Parathyroid adenoma (tissue), 2 donors: ENCODE measurements around the gene H2BW1.
"Not testable (repeated sequence)": the region's sequence is repeated elsewhere in the genome, so short reads cannot be mapped to it uniquely, and the experiment has no call there.

ENCODE experiments used
- H2AFZ ChIP-seq: fragments of 300-600 bp; sonication (generic); one replicate; pipeline ENCODE4 v1.7.0; 2017; ENCODE audit warnings: antibody characterized with exemption, mild to moderate bottlenecking
- H3K27ac ChIP-seq: fragments of 300-600 bp; sonication (generic); one replicate; pipeline ENCODE4 v1.7.0; 2017
- H3K27me3 ChIP-seq: fragments of 300-600 bp; sonication (generic); one replicate; pipeline ENCODE4 v1.7.0; 2017; ENCODE audit warnings: low read length; ENCODE audit not compliant: control insufficient read depth, insufficient read depth
- H3K36me3 ChIP-seq: fragments of 300-600 bp; sonication (generic); one replicate; pipeline ENCODE4 v1.7.0; 2017; ENCODE audit warnings: low read length; ENCODE audit not compliant: control insufficient read depth, insufficient read depth
- H3K4me1 ChIP-seq: fragments of 300-600 bp; sonication (generic); one replicate; pipeline ENCODE4 v1.7.0; 2017; ENCODE audit warnings: control low read depth
- H3K4me2 ChIP-seq: fragments of 300-600 bp; sonication (generic); one replicate; pipeline ENCODE4 v1.7.0; 2017; ENCODE audit warnings: low read length
- H3K4me3 ChIP-seq: fragments of 300-600 bp; sonication (generic); one replicate; pipeline ENCODE4 v1.7.0; 2017; ENCODE audit warnings: low read depth, low read length
- H3K79me2 ChIP-seq: fragments of 300-600 bp; sonication (generic); one replicate; pipeline ENCODE4 v1.7.0; 2017; ENCODE audit warnings: control low read depth
- H3K9ac ChIP-seq: fragments of 300-600 bp; sonication (generic); one replicate; pipeline ENCODE4 v1.7.0; 2017; ENCODE audit warnings: mild to moderate bottlenecking
- H3K9me3 ChIP-seq: fragments of 300-600 bp; sonication (generic); one replicate; pipeline ENCODE4 v1.7.0; 2017; ENCODE audit warnings: low read length; ENCODE audit not compliant: control insufficient read depth
- TF ChIP-seq, protein P1 (sequence below): fragments of 300-600 bp; sonication (generic); IDR thresholded peaks from one replicate; pipeline ENCODE4 v1.7.0; 2017; ENCODE audit warnings: antibody characterized with exemption, mild to moderate bottlenecking
- donor health status: primary hyperparathyroidism.

Gene H2BW1

DNA sequence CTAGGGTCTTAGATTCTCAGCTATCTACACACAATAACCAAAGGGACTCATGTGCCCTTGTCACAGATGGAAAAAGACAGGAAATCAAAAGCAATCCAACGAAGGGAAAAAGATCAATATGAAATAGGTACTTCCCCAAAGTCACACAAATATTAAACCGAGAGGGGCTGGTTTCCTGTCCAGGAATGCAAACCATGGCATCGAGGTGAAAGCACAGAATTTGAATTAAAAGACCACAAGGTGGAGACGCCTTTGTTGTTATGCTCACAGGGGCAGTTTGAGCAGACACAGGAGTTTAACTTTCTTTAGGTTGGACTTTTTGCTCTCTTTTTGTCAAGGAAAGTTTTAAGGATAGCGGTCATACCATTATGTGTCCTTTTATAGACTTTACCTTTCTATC, 14.3 kb downstream of the H2BW1 start:
- no peak overlapping the region for H3K9ac ChIP-seq
- no peak overlapping the region for H3K4me3 ChIP-seq
- H3K79me2 ChIP-seq: no peaks in the 10 kb centered on the region
- H3K27ac ChIP-seq: no peak overlapping the region
- no peaks in the 10 kb centered on the region for H3K27me3 ChIP-seq
- H3K9me3 ChIP-seq: no peaks in the 10 kb centered on the region
- TF ChIP-seq, protein P1, sequence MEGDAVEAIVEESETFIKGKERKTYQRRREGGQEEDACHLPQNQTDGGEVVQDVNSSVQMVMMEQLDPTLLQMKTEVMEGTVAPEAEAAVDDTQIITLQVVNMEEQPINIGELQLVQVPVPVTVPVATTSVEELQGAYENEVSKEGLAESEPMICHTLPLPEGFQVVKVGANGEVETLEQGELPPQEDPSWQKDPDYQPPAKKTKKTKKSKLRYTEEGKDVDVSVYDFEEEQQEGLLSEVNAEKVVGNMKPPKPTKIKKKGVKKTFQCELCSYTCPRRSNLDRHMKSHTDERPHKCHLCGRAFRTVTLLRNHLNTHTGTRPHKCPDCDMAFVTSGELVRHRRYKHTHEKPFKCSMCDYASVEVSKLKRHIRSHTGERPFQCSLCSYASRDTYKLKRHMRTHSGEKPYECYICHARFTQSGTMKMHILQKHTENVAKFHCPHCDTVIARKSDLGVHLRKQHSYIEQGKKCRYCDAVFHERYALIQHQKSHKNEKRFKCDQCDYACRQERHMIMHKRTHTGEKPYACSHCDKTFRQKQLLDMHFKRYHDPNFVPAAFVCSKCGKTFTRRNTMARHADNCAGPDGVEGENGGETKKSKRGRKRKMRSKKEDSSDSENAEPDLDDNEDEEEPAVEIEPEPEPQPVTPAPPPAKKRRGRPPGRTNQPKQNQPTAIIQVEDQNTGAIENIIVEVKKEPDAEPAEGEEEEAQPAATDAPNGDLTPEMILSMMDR: no peak
- no peaks in the 10 kb centered on the region for H3K36me3 ChIP-seq
- H2AFZ ChIP-seq: no peak overlapping the region
- H3K4me1 ChIP-seq: no peaks in the 10 kb centered on the region
- no peak overlapping the region for H3K4me2 ChIP-seq

DNA sequence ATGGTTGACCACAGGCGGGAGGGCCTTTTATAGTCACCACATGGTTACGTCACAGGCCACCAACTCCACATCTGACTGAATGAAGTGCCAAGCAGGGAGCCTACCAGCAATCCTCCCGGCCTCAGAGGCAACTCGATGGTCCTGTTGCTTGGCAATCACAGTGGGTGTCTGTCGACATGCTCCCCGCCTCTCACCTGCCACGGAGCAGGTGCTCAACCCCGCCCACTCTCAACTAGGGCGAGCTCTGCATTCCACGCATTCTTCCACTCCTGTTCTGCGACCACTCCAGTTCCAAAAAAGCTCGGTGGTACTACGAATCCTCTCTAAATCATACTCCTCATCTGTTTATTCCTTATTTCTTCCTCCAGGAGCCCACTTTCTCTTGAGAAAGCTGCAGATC, 30.0 kb downstream of the H2BW1 start:
- not testable (repeated sequence) for H3K9me3 ChIP-seq, H3K27me3 ChIP-seq, H3K27ac ChIP-seq, H2AFZ ChIP-seq, H3K9ac ChIP-seq, H3K79me2 ChIP-seq, H3K4me1 ChIP-seq, H3K4me3 ChIP-seq, H3K4me2 ChIP-seq, H3K36me3 ChIP-seq

DNA sequence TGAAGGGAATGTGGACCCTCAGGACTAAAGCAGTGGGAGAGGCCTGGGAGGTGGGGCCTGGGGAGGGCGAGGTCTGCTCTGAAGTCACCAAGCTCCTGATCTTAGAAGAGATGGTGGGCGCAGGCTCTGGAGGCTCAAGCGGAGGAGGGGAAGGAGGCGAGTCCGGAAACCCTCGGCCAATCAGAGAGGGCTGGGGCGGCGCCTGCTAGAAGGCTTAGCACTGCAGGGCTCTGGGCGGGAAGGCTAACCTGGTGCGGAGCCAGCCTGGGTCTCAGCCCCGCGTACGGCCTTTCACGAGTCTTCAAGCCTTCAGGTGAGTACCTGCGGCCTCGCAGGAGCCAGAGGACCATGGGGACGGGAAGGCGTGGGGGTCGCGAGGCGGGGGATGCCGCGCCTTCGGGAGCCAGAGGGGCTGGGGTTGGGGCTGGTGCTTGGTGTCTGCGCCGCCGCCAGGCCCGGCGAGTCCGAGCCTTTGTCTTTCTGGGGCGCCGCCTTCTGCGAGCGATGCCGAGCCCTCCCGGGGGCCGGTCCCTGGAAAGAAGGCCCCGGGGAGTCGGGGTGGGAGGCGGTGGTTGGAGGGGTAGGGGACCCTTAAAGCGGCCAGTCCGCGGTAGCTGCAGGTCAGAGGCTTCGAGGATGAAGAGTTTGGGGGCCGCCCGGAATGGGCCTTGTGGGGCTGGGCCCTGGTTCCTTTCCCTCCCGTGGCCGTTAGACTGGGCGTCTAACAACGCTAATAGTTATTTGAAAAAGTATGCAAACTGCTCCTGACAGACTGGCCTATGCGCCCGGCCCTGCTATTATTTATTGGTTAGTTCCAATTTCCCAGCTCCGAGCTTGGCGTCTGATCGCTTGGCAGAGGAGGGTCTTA, 50.9 kb downstream of the H2BW1 start, which contains the start of gene TMSB15B:
TSS of gene TMSB15B (plus strand) at position 217 of the 868 bp plus-strand sequence.
- not testable (repeated sequence) for H3K9ac ChIP-seq, H3K4me2 ChIP-seq

More for the DNA sequence above, 50.9 kb downstream of the H2BW1 start, which contains the start of gene TMSB15B:
- H3K9me3 ChIP-seq, H3K4me1 ChIP-seq, H3K79me2 ChIP-seq, H3K27me3 ChIP-seq, H3K4me3 ChIP-seq, H2AFZ ChIP-seq, H3K36me3 ChIP-seq, H3K27ac ChIP-seq: not testable (repeated sequence)
